ENCODE results near the gene CCL25. TPM values are rescaled to one million over a fixed set of nuclear protein-coding genes. Genes with fewer than 3 reads are reported as not detected.

Gene CCL25
- total and polyA plus RNA-seq, 9 of the 15 experiments (the other 6 are each of a cell fraction or from before 2014, with no cell fraction given): 0.15 TPM; not detected in 8

- Histone ChIP-seq H3K27ac (ENCODE audit: extremely low read depth, low read depth, low read length) (no peak overlapping the region), H2AFZ (ENCODE audit: low read depth, low read length) (no peak overlapping the region), H3K4me2 (ENCODE audit: insufficient read depth, low read length) (no peak overlapping the region), H3K4me3 (no peak overlapping the region), H3K9me3 (replicated peaks; ENCODE audit: control insufficient read depth, insufficient read depth, low read depth, low read length) (no peaks in the 10 kb centered on the region), H3K9ac (ENCODE audit: insufficient read depth in 1 of 2, low read depth in 2 of 2, low read length in 2 of 2) (no peak overlapping the region), H3K79me2 (ENCODE audit: control insufficient read depth, insufficient read depth, low read length) (no peaks in the 10 kb centered on the region), H4K20me1 (replicated peaks; ENCODE audit: control insufficient read depth, insufficient read depth, low read length) (no peaks in the 10 kb centered on the region), H3K9me1 (ENCODE audit: control insufficient read depth, insufficient read depth, low read length) (no peaks in the 10 kb centered on the region), H3K4me1 (replicated peaks in 1 of 2; ENCODE audit: control insufficient read depth in 2 of 2, insufficient read depth in 2 of 2, low read length in 2 of 2) (peaks cover 0 to 20% of the 10 kb centered on the region in 2 experiments; a peak in 3 of 5 replicates), H3K27me3 (ENCODE audit: control insufficient read depth in 2 of 2, insufficient read depth in 2 of 2, low read length in 2 of 2) (no peaks in the 10 kb centered on the region), H3K36me3 (ENCODE audit: control insufficient read depth, insufficient read depth, low read length) (no peaks in the 10 kb centered on the region)
- POLR2A ChIA-PET: interaction anchor here (1.2 kb wide), 1 partner anchor 1549 kb away, joined by 3 read pairs; the partner anchor contains the start of gene TNFSF9
- DNase-seq (ENCODE audit: extremely low read depth in 1 of 4, low spot score in 3 of 4) (no peak), FAIRE-seq (no peak), ATAC-seq (no peak)
- no TSS peak for BruUV-seq (replicated peaks)
- WGBS (ENCODE audit: insufficient coverage, low coverage, missing lambda C conversion rate): 65% methylated on average over 6 of the region's 6 CpGs
- intact Hi-C loops (cut with micrococcal nuclease): no loop called here
- CTCF ChIA-PET (ENCODE audit: low intra/inter-chr PET ratio): no interaction called here
- in situ Hi-C loops (cut with MboI): no loop called here
- TF ChIP-seq, protein P1, sequence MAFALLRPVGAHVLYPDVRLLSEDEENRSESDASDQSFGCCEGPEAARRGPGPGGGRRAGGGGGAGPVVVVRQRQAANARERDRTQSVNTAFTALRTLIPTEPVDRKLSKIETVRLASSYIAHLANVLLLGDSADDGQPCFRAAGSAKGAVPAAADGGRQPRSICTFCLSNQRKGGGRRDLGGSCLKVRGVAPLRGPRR (CRISPR knock-in tag; IDR thresholded peaks at IDR 0.05): no peak
- TF ChIP-seq ZBTB40 (IDR thresholded peaks at IDR 0.05) (peak; percentile 86), ZBTB40 (CRISPR knock-in tag; IDR thresholded peaks at IDR 0.05) (peak; percentile 64; the same call in 1 of the 2 replicates), PTRF (tag; IDR thresholded peaks at IDR 0.05) (no peak), KLF1 (tag; IDR thresholded peaks at IDR 0.05) (no peak), SUPT5H (IDR thresholded peaks at IDR 0.05) (no peak), SMARCA4 (IDR thresholded peaks at IDR 0.05) (no peak)
- TF ChIP-seq, protein P2, sequence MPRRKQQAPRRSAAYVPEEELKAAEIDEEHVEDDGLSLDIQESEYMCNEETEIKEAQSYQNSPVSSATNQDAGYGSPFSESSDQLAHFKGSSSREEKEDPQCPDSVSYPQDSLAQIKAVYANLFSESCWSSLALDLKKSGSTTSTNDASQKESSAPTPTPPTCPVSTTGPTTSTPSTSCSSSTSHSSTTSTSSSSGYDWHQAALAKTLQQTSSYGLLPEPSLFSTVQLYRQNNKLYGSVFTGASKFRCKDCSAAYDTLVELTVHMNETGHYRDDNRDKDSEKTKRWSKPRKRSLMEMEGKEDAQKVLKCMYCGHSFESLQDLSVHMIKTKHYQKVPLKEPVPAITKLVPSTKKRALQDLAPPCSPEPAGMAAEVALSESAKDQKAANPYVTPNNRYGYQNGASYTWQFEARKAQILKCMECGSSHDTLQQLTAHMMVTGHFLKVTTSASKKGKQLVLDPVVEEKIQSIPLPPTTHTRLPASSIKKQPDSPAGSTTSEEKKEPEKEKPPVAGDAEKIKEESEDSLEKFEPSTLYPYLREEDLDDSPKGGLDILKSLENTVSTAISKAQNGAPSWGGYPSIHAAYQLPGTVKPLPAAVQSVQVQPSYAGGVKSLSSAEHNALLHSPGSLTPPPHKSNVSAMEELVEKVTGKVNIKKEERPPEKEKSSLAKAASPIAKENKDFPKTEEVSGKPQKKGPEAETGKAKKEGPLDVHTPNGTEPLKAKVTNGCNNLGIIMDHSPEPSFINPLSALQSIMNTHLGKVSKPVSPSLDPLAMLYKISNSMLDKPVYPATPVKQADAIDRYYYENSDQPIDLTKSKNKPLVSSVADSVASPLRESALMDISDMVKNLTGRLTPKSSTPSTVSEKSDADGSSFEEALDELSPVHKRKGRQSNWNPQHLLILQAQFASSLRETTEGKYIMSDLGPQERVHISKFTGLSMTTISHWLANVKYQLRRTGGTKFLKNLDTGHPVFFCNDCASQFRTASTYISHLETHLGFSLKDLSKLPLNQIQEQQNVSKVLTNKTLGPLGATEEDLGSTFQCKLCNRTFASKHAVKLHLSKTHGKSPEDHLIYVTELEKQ (CRISPR knock-in tag; IDR thresholded peaks at IDR 0.05): no peak
Measured at GRCh38 chr19:8079988-8080387, 27.4 kb downstream of the CCL25 start.
